ENCODE data around the gene TENM3.

GRCh38 chr4:182325397-182325796 lies 82.2 kb downstream of the TENM3 start:
- TF ChIP-seq ATF2 (CRISPR knock-in tag; IDR thresholded peaks at IDR 0.05; ENCODE audit: borderline replicate concordance, low read depth) (no peak), ATF3 (CRISPR knock-in tag; conservative IDR thresholded peaks at IDR 0.05) (no peak), CTCF (IDR thresholded peaks at IDR 0.05) (no peak), ZNF396 (CRISPR knock-in tag; IDR thresholded peaks at IDR 0.05; ENCODE audit: borderline replicate concordance) (no peak), ZBTB43 (CRISPR knock-in tag; IDR thresholded peaks at IDR 0.05) (no peak), AFF4 (CRISPR knock-in tag; IDR thresholded peaks at IDR 0.05; ENCODE audit: borderline replicate concordance) (no peak)
